IPS DF 4.7 (cell line): ENCODE measurements around the gene UNCX.
"Not testable (repeated sequence)": the region's sequence is repeated elsewhere in the genome, so short reads cannot be mapped to it uniquely, and the experiment has no call there.

Experiments used
- DNase-seq: peaks from one replicate; pipeline ENCODE4 v3.0.0-alpha.2; 2013; ENCODE audit warnings: low spot score; ENCODE audit errors: extremely low read depth

The UNCX gene

GRCh38 chr7:1274121-1274875, 41.6 kb downstream of the UNCX start:
- DNase-seq: no peak

- no peak for DNase-seq
Measured at GRCh38 chr7:1274876-1275375, 42.3 kb downstream of the UNCX start.

- DNase-seq: no peak
Measured at GRCh38 chr7:1275451-1276381, 43.0 kb downstream of the UNCX start.

- DNase-seq: no peak
Measured at GRCh38 chr7:1276626-1277175, 44.0 kb downstream of the UNCX start.

- no peak for DNase-seq
Measured at GRCh38 chr7:1278543-1278942, 45.9 kb downstream of the UNCX start.

GRCh38 chr7:1279041-1279440, 46.4 kb downstream of the UNCX start:
- no peak for DNase-seq

- not testable (repeated sequence) for DNase-seq
Measured at GRCh38 chr7:1279895-1280294, 47.2 kb downstream of the UNCX start.

GRCh38 chr7:1281068-1281467, 48.4 kb downstream of the UNCX start:
- DNase-seq: no peak

- no peak for DNase-seq
Measured at GRCh38 chr7:1282679-1283078, 50.0 kb downstream of the UNCX start.

GRCh38 chr7:1283337-1283736, 50.7 kb downstream of the UNCX start:
- DNase-seq: no peak

GRCh38 chr7:1283941-1284742, 51.5 kb downstream of the UNCX start:
- DNase-seq: no peak

GRCh38 chr7:1284743-1285458, 52.2 kb downstream of the UNCX start:
- no peak for DNase-seq

- no peak for DNase-seq
Measured at GRCh38 chr7:1285556-1286301, 53.1 kb downstream of the UNCX start.
